HG03045 (cell line): ENCODE measurements around the gene IFFO2.
A peak's percentile ranks its signal among the peaks of the same experiment; 100 is the strongest.

Experiments used
- ATAC-seq: cut with Tn5 transposase; IDR thresholded peaks from one replicate; pipeline ENCODE4 v1.9.1; 2021; ENCODE audit warnings: mild to moderate bottlenecking, moderate library complexity; ENCODE audit not compliant: unreplicated experiment

Gene IFFO2

DNA sequence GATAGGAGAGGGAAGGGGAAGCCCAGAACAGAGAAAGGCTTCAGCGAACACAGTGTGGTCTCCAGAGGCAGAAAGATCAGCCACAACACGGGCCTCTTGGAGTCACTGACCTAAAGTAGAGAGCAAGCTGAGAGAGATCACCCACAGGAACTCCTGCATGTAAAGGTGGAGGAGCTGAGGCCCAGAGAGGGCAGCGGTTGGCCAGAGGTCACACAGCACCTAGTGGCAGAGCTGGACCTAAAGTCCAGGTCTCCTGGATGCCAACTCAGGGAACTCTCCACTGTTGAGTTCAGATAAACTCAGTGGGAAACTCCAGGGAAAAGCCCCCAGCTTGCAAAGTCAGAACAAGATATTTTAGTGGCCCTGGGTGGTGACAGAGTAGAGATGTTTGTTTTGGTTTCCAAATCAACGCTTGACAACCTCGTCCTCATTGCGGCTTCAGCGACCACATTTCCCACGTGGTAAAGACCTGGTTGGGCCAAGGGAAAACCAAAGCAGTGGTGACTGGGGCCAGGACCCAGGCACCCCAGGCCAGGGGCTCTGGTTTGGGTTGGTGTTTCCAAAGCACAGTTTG is 4.6 kb downstream of the IFFO2 start:
- peak; percentile 34 for ATAC-seq

- no peak for ATAC-seq
These were observed 5.1 kb downstream of the IFFO2 start for GRCh38 chr1:18951416-18951815.

- no peak for ATAC-seq
These were observed 6.0 kb downstream of the IFFO2 start for GRCh38 chr1:18950401-18951026.

DNA sequence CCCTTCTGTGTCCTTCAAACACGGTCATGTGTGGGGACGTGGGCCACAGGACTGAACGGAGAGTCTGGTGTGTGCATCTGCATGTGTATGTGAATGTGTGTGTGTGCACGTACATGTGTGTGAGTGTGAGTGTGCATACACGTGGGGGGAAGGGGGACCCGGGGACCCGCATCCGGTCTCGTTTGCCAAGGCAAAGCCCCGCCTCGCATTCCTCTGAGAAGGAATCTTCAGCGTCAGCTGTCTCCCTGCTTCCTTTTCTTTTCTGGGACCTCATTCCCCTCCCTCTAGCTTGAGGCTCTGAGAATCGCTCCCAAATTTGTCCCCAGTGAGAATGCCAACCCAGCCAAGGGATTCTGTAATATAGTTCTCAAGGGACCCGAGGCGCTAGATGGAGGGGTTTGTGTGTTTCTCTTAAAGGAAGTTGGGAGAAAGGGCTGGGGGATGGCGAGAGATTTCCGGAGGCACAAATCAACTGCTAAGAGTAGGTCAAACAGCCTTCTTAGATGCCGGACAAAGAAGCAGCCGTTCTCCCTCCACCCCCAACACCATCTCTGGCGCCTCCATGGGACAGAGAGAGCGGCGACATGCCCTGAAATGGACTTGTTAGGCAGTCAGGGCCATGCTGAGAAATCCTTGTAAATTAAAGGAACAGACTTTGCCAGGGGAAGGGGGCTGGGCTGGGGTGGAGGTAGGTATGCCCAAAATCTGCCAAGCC is 6.6 kb downstream of the IFFO2 start:
- no peak for ATAC-seq

- ATAC-seq: no peak
These were observed 7.4 kb downstream of the IFFO2 start for GRCh38 chr1:18948913-18949685.

DNA sequence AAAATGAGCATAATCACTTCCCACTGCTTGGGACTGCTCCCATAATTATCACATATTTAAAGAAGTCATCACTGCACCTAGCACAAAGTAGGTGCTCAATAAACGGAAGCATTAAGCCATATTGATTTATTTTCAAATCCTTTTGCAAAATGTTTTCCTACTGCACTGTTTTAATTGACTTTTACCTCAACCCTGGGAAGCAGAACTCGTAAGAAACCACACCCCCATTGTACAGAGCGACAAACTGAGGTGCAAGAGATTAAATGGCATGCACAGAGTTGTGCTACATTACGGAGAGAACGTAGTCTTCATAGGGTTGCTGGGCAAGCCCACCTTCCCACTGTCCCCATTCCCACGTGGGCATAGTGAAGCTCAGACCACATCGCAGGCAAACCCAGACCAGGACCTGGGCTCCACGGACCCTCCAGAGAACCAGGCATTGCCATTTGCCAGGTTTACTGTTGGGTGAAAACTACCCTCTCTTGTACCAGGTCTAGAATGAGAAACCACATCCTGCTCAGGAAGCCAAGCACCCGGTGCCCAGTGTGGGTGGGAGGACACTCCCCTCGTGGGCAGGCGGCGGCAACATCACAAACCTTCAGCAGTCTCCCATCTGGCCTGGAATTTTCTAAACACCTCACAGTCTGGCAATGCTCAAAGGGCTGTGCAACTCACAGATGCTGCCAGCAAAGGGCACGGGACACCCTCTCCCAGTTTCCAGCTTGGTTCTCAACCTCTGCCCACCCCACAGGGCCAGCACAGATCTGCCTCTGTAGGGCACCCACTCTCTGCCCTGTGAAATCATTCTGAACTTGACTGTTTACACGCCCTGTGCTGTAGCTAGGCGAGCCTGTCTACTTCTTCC is 8.2 kb downstream of the IFFO2 start:
- no peak for ATAC-seq

DNA sequence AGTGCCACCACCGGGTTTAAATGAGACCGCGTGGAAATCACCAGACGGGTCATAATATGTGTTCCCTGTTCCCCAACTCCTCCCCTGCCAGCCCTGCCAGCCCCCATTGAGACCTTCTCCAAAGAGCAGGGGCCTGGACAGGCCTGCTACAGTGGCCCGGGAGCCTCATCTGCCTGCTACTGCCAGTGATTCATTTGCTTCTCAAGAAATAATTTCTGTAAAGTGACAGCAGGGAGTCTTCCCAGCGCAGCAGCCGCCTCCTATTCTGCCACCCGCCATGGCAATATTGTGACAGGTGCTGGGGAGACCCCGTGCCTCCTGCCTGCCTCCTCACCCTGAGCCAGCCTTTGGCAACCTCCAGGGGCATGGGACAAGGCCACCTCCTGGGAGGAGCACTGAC is 8.9 kb downstream of the IFFO2 start:
- no peak for ATAC-seq

DNA sequence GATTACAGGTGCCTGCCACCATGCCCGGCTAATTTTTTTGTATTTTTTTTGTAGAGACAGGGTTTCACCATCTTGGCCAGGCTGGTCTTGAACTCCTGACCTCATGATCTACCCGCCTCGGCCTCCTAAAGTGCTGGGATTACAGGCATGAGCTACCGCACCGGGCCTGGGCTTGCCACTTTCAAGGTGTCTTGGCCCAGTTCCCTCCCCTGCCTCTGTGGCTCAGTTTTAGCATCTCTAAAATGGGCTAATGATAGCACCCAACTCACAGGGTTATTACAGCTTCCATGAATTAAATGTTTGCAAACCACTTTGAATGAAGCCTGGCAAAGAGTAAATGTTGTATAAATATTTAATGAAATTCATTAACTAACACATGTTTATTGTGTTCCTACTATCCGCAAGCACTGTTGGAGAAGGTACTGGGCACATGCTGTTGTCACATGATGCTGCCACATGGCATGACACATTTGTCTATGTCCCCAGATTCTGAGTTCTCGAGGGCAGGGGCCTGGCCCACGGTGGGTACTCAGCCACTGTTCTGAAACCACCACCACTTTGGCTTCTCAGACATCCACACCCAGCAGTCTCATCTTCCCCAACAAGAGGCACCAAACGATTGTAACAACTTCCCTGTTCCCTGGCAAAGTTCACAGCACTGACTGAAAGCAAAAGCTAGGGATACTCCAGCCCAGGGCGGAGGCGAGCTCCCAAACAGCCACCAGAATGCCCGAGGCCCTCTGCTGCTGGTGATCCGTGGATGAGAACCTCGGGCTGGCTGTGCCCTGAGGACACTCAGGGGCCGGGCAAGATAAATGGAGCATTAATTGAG is 9.7 kb downstream of the IFFO2 start:
- ATAC-seq: no peak

- no peak for ATAC-seq
These were observed 11.1 kb downstream of the IFFO2 start for GRCh38 chr1:18945401-18945849.

GRCh38 chr1:18944810-18945209 is 11.7 kb downstream of the IFFO2 start:
- ATAC-seq: no peak

GRCh38 chr1:18943914-18944572 is 12.4 kb downstream of the IFFO2 start:
- ATAC-seq: no peak

GRCh38 chr1:18943162-18943561 is 13.3 kb downstream of the IFFO2 start:
- no peak for ATAC-seq

- ATAC-seq: no peak
These were observed 14.1 kb downstream of the IFFO2 start for GRCh38 chr1:18942340-18942739.

GRCh38 chr1:18941221-18942141 is 15.0 kb downstream of the IFFO2 start:
- ATAC-seq: no peak

DNA sequence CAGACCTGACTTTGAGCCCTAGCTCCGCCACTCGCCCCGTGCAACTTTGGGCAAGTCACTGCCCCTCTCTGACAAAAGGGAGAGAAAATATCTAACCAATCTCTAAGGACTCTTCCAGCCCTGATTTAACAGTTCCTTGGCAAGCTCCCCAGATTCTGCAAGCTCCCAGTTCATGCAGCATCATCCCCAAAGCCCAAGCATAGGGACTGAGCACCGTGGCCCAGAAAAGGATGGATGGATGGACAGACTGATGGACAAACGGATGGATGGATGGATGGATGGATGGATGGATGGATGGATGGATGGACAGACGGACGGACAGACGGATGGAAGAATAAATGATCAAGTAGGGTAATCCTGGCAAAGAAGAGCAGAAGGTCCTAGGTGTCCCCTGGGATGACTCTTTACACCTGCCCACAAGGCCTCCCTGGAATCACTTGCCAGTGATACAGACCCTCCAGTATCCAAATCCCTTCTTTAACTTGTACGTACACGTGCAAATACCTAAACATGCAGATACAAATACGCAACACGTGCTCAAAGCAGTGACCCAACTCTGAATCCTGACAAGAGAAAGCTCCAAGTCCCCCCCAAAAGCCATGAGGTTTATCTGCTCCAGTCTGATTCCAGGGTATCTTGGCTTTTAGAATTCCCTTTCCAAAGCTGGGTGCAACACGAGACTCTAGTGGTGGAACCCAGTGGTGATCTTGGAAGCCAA is 16.0 kb downstream of the IFFO2 start:
- no peak for ATAC-seq

GRCh38 chr1:18939398-18940302 is 16.8 kb downstream of the IFFO2 start:
- ATAC-seq: no peak

DNA sequence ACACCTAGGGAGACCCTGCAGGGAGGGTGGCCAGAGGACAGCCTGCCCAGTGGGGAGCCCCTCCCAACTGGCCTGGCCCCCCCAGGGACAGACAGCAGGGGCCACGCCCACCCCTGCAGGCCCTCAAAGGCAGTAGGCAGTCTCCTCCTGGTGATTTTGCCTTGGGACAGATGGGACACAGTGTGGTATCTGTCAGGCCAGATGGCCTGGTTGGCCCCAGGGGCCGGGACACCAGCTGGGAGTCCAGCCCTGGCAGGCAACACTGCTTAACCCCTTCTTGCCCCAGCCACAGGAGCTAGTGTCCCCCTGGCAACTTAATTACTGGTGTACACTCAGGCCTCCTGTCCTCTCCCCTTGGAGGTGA is 17.8 kb downstream of the IFFO2 start:
- ATAC-seq: no peak
